ENCODE results near the gene EXOC7. TPM values are rescaled to one million over a fixed set of nuclear protein-coding genes. Genes with fewer than 3 reads are reported as not detected.

Gene EXOC7
- total RNA-seq, 3 donors from 2014 or later (not counting 1 experiment from before 2014, with no cell fraction given): 130 to 149 (median 142) TPM

DNA sequence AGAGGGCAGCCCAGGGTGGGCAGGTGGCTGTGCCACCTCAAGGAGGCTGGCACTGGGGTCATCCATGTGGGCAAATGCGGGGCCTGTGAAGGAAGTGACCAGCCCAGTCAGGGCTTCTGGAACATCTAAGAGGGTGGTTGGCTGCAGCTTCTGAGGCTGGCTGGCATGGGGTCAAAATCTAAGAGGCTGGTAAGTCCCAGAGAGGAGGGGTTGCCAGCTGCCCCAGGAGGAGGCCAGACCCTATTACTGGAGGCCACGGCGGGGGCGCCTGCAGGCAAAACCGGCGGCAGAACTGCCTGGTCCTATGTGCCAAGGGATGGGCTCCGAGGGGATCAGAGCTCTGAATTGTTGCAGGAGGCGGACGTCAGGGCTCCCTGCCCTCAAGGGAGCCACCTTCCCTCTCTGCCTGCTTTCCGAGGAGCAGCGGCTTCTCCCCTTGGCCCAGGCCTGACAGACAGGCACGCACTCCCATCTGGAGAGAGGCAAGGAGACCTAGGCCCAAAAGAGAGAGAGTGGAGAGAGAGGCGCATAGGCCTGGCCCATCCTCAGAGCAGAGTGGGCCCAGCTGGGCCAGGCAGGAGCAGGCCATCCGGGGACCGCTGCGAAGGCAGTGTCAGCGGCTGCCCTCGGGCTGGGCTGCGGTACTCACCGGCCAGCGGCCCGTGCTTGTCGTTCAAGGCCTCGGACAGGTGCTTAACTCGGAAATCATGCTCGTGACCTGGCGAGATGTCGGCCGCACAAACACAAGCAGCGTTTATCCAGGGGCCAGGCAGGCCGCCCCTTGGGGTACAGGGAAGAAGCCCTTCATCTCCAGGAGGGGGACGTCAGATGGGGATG, 13.7 kb downstream of the EXOC7 start:
- H3K36me3 ChIP-seq (ENCODE audit: control insufficient read depth, insufficient read depth, low read length): peaks cover 92% of the 10 kb centered on the region
- H3K4me1 Mint-ChIP-seq: no peaks in the 10 kb centered on the region
- no peaks in the 10 kb centered on the region for H3K9me3 ChIP-seq (ENCODE audit: control insufficient read depth, insufficient read depth, low read length)
- H3K4me1 ChIP-seq (ENCODE audit: control insufficient read depth, insufficient read depth, low read length): no peaks in the 10 kb centered on the region
- no peak overlapping the region for H3K4me3 ChIP-seq (ENCODE audit: low read length)
- no peaks in the 10 kb centered on the region for H3K36me3 Mint-ChIP-seq
- H3K27ac Mint-ChIP-seq: no peak overlapping the region
- H3K9me3 Mint-ChIP-seq: no peaks in the 10 kb centered on the region
- intact Hi-C loops (cut with micrococcal nuclease): no loop called here
- H3K27me3 Mint-ChIP-seq (ENCODE audit: low read depth in 2 of 2): no peaks in the 10 kb centered on the region
- H3K4me3 Mint-ChIP-seq: no peak overlapping the region
- DNase-seq (no peak), ATAC-seq (no peak)
- H3K27me3 ChIP-seq (ENCODE audit: control insufficient read depth, insufficient read depth, low read length): no peaks in the 10 kb centered on the region
- 97% methylated on average over 32 of the region's 32 CpGs for WGBS (ENCODE audit: insufficient coverage)
- TF ChIP-seq, protein P1, sequence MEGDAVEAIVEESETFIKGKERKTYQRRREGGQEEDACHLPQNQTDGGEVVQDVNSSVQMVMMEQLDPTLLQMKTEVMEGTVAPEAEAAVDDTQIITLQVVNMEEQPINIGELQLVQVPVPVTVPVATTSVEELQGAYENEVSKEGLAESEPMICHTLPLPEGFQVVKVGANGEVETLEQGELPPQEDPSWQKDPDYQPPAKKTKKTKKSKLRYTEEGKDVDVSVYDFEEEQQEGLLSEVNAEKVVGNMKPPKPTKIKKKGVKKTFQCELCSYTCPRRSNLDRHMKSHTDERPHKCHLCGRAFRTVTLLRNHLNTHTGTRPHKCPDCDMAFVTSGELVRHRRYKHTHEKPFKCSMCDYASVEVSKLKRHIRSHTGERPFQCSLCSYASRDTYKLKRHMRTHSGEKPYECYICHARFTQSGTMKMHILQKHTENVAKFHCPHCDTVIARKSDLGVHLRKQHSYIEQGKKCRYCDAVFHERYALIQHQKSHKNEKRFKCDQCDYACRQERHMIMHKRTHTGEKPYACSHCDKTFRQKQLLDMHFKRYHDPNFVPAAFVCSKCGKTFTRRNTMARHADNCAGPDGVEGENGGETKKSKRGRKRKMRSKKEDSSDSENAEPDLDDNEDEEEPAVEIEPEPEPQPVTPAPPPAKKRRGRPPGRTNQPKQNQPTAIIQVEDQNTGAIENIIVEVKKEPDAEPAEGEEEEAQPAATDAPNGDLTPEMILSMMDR (IDR thresholded peaks at IDR 0.05): no peak
- H3K27ac ChIP-seq (ENCODE audit: low read length): no peak overlapping the region

DNA sequence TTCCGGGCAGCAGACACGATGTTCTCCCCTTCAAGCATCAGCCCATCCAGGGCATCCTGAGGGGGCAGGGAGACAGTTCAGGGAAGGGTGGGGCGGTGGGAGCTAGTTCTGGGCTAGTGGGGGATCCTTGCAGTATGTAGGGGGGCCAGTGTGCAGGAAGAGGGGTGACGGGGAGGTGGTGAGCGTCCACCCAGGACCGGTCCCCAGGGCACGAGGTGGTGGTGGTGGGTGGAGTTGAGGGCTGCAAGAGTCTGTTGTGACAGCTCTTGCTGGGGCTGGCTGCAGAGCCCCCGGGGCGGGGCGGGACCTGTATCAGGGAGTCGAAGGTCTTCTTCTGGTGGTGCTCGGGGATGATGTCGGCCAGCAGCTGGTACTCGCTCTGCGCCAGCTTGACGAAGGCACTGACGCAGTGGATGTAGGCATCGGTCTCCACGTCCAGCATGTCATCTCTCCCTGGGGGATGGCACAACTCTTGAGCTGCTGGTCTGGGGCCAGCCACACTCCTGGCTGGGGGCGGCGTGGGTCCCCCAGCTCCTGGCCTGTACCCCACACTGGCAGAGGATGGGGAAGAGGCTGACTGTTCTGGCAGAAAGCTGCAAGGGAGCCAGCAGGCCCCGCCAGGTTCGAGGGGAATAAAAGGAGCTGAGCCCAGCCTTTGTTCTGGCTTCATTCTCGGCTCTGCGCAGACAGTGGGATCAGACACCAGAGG, 14.6 kb downstream of the EXOC7 start:
- H3K9me3 Mint-ChIP-seq: no peaks in the 10 kb centered on the region
- Histone ChIP-seq H3K27me3 (ENCODE audit: control insufficient read depth, insufficient read depth, low read length) (no peaks in the 10 kb centered on the region), H3K4me1 (ENCODE audit: control insufficient read depth, insufficient read depth, low read length) (no peaks in the 10 kb centered on the region), H3K9me3 (ENCODE audit: control insufficient read depth, insufficient read depth, low read length) (no peaks in the 10 kb centered on the region), H3K36me3 (ENCODE audit: control insufficient read depth, insufficient read depth, low read length) (peaks cover 92% of the 10 kb centered on the region), H3K4me3 (ENCODE audit: low read length) (no peak overlapping the region), H3K27ac (ENCODE audit: low read length) (no peak overlapping the region)
- intact Hi-C loops (cut with micrococcal nuclease): no loop called here
- no peak overlapping the region for H3K27ac Mint-ChIP-seq
- DNase-seq (no peak), ATAC-seq (no peak)
- H3K4me1 Mint-ChIP-seq: no peaks in the 10 kb centered on the region
- WGBS (ENCODE audit: insufficient coverage): 97% methylated on average over 25 of the region's 25 CpGs
- H3K4me3 Mint-ChIP-seq: no peak overlapping the region
- H3K36me3 Mint-ChIP-seq: no peaks in the 10 kb centered on the region
- TF ChIP-seq, protein P1 (IDR thresholded peaks at IDR 0.05): no peak
- H3K27me3 Mint-ChIP-seq (ENCODE audit: low read depth in 2 of 2): no peaks in the 10 kb centered on the region

DNA sequence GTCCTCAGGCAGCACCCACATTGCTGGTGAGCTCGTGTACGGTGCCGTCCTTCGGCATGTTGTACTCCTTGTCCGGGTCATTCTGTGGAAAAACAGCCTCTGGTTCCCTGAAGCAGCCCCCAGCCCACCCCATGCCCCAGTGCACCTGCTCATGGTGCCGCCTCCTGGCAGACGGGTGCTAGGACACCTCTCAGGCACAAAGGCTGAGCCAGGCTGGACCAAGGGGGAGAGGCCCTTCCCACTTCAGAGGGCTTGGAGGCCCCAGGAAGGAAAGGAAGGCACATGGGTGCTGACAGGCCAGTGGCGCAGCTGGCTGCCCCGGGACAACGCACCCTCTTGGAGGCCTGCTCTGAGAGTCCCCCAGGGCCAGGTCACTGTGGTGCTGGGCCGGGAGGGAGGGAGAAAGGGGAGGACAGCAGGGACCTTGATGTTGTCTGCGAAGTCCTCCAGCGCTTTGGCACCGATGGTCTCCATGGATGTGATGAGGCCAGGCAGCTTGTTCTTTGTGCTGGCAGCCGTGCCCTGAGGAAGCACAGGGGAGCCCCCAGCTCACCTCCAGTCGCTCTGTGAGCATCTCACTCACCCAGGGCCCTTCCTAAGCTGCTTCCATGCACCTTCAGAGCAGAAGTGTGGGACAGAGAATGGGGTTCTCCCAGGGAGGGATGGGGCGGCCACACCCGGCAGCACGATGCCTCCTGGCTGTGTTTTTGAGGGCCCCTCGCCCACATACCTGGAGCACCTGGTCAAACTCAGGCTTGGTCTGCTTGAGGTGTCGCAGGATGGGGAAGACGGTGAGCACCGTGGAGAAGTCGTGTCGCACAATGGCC, 15.3 kb downstream of the EXOC7 start:
- Mint-ChIP-seq H3K36me3 (no peaks in the 10 kb centered on the region), H3K27me3 (ENCODE audit: low read depth in 2 of 2) (no peaks in the 10 kb centered on the region), H3K4me1 (no peaks in the 10 kb centered on the region), H3K9me3 (no peaks in the 10 kb centered on the region), H3K27ac (no peak overlapping the region), H3K4me3 (no peak overlapping the region)
- H3K9me3 ChIP-seq (ENCODE audit: control insufficient read depth, insufficient read depth, low read length): no peaks in the 10 kb centered on the region
- ATAC-seq (no peak), DNase-seq (no peak)
- TF ChIP-seq, protein P1 (IDR thresholded peaks at IDR 0.05): no peak
- WGBS (ENCODE audit: insufficient coverage): 97% methylated on average over 25 of the region's 25 CpGs
- no peak overlapping the region for H3K27ac ChIP-seq (ENCODE audit: low read length)
- no peaks in the 10 kb centered on the region for H3K4me1 ChIP-seq (ENCODE audit: control insufficient read depth, insufficient read depth, low read length)
- H3K36me3 ChIP-seq (ENCODE audit: control insufficient read depth, insufficient read depth, low read length): peaks cover 91% of the 10 kb centered on the region
- no peaks in the 10 kb centered on the region for H3K27me3 ChIP-seq (ENCODE audit: control insufficient read depth, insufficient read depth, low read length)
- intact Hi-C loops (cut with micrococcal nuclease): no loop called here
- no peak overlapping the region for H3K4me3 ChIP-seq (ENCODE audit: low read length)

Data from natural killer cell (primary cell).